KMS-11 (cell line): ENCODE data around the gene DENND4A.

Experiments used
- H2AFZ ChIP-seq: fragments of 200-600 bp; sonication (generic); 2 replicates; pipeline ENCODE4 v1.6.1; 2016; ENCODE audit warnings: antibody characterized with exemption, mixed run types, low read depth
- H3K27ac ChIP-seq: fragments of 200-600 bp; sonication (generic); 2 replicates; pipeline ENCODE4 v1.6.1; 2016; ENCODE audit warnings: mild to moderate bottlenecking, mixed run types
- H3K27me3 ChIP-seq: fragments of 200-600 bp; sonication (generic); 2 replicates; pipeline ENCODE4 v1.6.1; 2017; ENCODE audit warnings: mild to moderate bottlenecking, low read depth, mixed run types, moderate library complexity; ENCODE audit not compliant: insufficient read depth
- H3K36me3 ChIP-seq: fragments of 200-600 bp; sonication (generic); 2 replicates; pipeline ENCODE4 v1.6.1; 2017; ENCODE audit warnings: mild to moderate bottlenecking, mixed run types; ENCODE audit not compliant: insufficient read depth
- H3K4me1 ChIP-seq: fragments of 200-600 bp; sonication (generic); 2 replicates; pipeline ENCODE4 v1.6.1; 2016; ENCODE audit warnings: mild to moderate bottlenecking, low read depth, mixed run types; ENCODE audit not compliant: poor library complexity, severe bottlenecking
- H3K4me2 ChIP-seq: fragments of 200-600 bp; sonication (generic); 2 replicates; pipeline ENCODE4 v1.7.0; 2016; ENCODE audit warnings: mild to moderate bottlenecking, mixed run types
- H3K4me3 ChIP-seq: fragments of 200-600 bp; sonication (generic); IDR thresholded peaks from 2 replicates; pipeline ENCODE4 v1.6.1; 2017; ENCODE audit warnings: low read depth, low read length, mixed read lengths; ENCODE audit not compliant: insufficient read depth
- H3K79me2 ChIP-seq: fragments of 200-600 bp; sonication (generic); 2 replicates; pipeline ENCODE4 v1.6.1; 2016; ENCODE audit warnings: low read depth, mixed run types; ENCODE audit not compliant: insufficient read depth
- H3K9ac ChIP-seq: fragments of 200-600 bp; sonication (generic); 2 replicates; pipeline ENCODE4 v1.6.1; 2016; ENCODE audit warnings: mild to moderate bottlenecking, mixed run types
- H4K20me1 ChIP-seq: fragments of 200-600 bp; sonication (generic); 2 replicates; pipeline ENCODE4 v1.6.1; 2016; ENCODE audit warnings: mild to moderate bottlenecking, mixed run types; ENCODE audit not compliant: insufficient read depth
- TF ChIP-seq, protein P1 (sequence below): fragments of 200-600 bp; sonication (generic); conservative IDR thresholded peaks from 2 replicates; pipeline ENCODE4 v1.6.1; 2017; ENCODE audit warnings: low read depth, mild to moderate bottlenecking, antibody characterized with exemption, low read length, moderate library complexity, mixed read lengths

DENND4A gene

DNA sequence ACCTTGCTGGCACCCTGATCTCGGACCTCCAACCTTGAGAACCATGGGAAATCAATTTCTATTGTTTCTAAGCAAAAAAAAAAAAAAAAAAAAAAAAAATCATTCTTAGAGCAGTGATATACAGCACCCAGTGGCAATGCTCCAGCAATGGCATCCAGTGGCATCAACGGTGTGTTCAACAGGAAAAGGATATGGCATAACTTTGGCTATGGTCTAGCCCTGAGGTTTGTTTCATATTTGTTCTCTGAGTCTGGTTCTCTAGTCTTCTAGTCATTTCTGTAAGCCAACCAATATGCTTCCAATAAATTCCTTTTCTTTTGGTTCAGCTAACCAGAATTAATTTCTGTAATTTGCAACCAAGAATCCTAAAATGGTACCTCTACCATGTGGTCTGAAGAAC, 19.2 kb downstream of the DENND4A start:
- H3K4me3 ChIP-seq, result no peak overlapping the region
- H3K79me2 ChIP-seq, result peaks cover 93% of the 10 kb centered on the region
- H2AFZ ChIP-seq, result no peak overlapping the region
- TF ChIP-seq, protein P1, sequence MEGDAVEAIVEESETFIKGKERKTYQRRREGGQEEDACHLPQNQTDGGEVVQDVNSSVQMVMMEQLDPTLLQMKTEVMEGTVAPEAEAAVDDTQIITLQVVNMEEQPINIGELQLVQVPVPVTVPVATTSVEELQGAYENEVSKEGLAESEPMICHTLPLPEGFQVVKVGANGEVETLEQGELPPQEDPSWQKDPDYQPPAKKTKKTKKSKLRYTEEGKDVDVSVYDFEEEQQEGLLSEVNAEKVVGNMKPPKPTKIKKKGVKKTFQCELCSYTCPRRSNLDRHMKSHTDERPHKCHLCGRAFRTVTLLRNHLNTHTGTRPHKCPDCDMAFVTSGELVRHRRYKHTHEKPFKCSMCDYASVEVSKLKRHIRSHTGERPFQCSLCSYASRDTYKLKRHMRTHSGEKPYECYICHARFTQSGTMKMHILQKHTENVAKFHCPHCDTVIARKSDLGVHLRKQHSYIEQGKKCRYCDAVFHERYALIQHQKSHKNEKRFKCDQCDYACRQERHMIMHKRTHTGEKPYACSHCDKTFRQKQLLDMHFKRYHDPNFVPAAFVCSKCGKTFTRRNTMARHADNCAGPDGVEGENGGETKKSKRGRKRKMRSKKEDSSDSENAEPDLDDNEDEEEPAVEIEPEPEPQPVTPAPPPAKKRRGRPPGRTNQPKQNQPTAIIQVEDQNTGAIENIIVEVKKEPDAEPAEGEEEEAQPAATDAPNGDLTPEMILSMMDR, result no peak
- no peak overlapping the region for H3K27ac ChIP-seq
- no peaks in the 10 kb centered on the region for H3K27me3 ChIP-seq
- H4K20me1 ChIP-seq, result peaks cover 9% of the 10 kb centered on the region; the same call in 1 of the 2 replicates
- H3K36me3 ChIP-seq, result no peaks in the 10 kb centered on the region
- H3K4me1 ChIP-seq, result peaks cover 17% of the 10 kb centered on the region
- H3K9ac ChIP-seq, result no peak overlapping the region
- no peak overlapping the region for H3K4me2 ChIP-seq

DNA sequence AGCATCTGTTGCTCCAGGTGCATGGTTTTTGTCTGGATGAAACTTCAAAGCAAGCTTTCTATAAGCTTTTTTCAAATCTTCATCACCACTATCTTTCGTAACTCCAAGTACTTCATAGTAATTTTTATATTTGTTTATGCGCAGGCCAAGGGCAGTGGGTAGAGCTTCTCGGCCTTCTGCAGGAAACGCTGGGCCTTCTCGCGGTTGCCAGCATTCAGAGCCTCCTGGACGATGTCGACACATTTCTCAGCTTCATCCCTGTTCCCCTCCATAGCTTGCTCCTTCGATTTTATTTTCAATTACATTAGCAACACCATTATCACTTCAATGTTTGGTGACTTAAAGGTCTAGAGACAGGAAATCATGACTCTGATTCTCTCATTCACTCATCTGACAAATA, 20.2 kb downstream of the DENND4A start:
- Histone ChIP-seq H3K9ac (no peak overlapping the region), H3K27ac (no peak overlapping the region), H4K20me1 (peaks cover 9% of the 10 kb centered on the region; the same call in 1 of the 2 replicates), H3K4me3 (no peak overlapping the region), H3K27me3 (no peaks in the 10 kb centered on the region), H3K4me1 (peaks cover 18% of the 10 kb centered on the region), H2AFZ (no peak overlapping the region), H3K36me3 (no peaks in the 10 kb centered on the region), H3K4me2 (no peak overlapping the region), H3K79me2 (peaks cover 93% of the 10 kb centered on the region)
- TF ChIP-seq, protein P1, result no peak

DNA sequence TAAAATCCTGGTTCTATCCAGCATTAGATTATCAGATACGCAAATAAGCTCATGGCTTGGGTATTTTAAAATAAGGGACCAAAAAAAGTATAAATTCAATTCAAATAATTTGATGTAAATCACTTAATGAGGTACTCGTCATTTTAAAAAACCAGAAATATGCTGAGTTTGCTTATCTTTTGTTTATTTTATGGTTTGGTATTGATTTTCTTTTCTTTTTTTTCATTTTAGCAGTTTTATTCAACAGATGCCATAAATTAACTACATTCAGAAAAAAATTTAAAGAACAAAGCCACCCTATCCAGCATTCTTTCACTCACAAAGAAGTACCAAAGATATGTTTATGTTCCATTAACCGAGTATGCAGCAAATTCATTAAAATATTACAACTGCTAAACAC, 22.6 kb downstream of the DENND4A start:
- no peak overlapping the region for H3K4me2 ChIP-seq
- H3K9ac ChIP-seq, result no peak overlapping the region
- peaks cover 93% of the 10 kb centered on the region for H3K79me2 ChIP-seq
- H3K27ac ChIP-seq, result no peak overlapping the region
- peaks cover 18% of the 10 kb centered on the region for H3K4me1 ChIP-seq
- H3K4me3 ChIP-seq, result no peak overlapping the region
- H3K36me3 ChIP-seq, result no peaks in the 10 kb centered on the region
- H3K27me3 ChIP-seq, result no peaks in the 10 kb centered on the region
- H4K20me1 ChIP-seq, result no peaks in the 10 kb centered on the region; the same call in 1 of the 2 replicates
- H2AFZ ChIP-seq, result no peak overlapping the region
- TF ChIP-seq, protein P1, result no peak

DNA sequence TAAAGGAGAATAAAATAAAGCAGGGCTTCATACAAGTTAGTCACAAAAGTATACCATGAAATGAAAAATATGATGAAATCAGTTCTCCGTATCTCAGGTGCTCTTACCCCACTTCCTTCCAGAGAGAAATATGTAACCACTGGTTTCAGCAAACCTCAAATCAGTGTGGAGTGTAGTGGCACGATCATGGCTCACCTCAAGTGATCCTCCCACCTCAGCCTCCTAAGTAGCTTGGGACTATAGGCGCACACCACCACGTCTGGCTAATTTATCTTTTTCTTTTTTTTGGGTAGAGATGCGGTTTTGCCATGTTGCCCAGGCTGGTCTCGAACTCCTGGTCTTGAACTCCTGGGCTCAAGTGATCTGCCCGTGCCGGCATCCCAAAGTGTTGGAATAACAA, 24.2 kb downstream of the DENND4A start:
- H3K4me1 ChIP-seq, result peaks cover 15% of the 10 kb centered on the region
- no peaks in the 10 kb centered on the region; the same call in 1 of the 2 replicates for H4K20me1 ChIP-seq
- no peak overlapping the region for H3K4me2 ChIP-seq
- H3K4me3 ChIP-seq, result no peak overlapping the region
- peaks cover 92% of the 10 kb centered on the region for H3K79me2 ChIP-seq
- TF ChIP-seq, protein P1, result no peak
- H3K9ac ChIP-seq, result no peak overlapping the region
- no peaks in the 10 kb centered on the region for H3K27me3 ChIP-seq
- no peak overlapping the region for H2AFZ ChIP-seq
- no peak overlapping the region for H3K27ac ChIP-seq
- H3K36me3 ChIP-seq, result no peaks in the 10 kb centered on the region
